Fibroblast of mammary gland (primary cell): ENCODE results near the gene CDC42BPB.

Source experiments
- DNase-seq: peaks from one replicate; pipeline ENCODE4 v3.0.0-alpha.2; 2010; ENCODE audit warnings: low read depth
- H3K4me3 ChIP-seq: 2 replicates; pipeline ENCODE4 v1.5.1; 2011; ENCODE audit warnings: low read depth, mild to moderate bottlenecking, low read length, moderate library complexity; ENCODE audit not compliant: control insufficient read depth
- TF ChIP-seq, protein P1 (sequence below): conservative IDR thresholded peaks from 2 replicates; pipeline ENCODE4 v1.5.1; 2011; ENCODE audit warnings: low read depth, low read length, inconsistent platforms; ENCODE audit not compliant: control insufficient read depth, insufficient read depth

The CDC42BPB gene

DNA sequence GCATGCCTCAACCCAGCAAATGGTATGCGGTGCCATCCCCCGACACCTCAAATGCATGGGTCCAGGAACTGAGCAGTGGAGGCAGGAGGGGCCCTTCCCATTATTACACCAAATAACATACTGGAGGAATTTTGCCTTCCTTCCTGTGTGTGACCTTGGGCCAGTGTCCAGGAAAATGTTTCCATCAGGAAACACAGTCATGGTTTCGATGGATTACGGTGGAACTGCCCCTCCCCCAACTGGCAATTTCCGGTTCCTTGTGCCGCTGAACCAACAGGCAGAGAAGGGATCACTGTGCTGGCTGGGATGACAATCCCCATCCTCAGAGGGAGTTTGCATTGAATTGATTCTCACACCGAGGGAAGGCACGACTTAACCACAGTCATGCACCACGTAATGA is 9.1 kb upstream of the CDC42BPB start:
- TF ChIP-seq, protein P1, sequence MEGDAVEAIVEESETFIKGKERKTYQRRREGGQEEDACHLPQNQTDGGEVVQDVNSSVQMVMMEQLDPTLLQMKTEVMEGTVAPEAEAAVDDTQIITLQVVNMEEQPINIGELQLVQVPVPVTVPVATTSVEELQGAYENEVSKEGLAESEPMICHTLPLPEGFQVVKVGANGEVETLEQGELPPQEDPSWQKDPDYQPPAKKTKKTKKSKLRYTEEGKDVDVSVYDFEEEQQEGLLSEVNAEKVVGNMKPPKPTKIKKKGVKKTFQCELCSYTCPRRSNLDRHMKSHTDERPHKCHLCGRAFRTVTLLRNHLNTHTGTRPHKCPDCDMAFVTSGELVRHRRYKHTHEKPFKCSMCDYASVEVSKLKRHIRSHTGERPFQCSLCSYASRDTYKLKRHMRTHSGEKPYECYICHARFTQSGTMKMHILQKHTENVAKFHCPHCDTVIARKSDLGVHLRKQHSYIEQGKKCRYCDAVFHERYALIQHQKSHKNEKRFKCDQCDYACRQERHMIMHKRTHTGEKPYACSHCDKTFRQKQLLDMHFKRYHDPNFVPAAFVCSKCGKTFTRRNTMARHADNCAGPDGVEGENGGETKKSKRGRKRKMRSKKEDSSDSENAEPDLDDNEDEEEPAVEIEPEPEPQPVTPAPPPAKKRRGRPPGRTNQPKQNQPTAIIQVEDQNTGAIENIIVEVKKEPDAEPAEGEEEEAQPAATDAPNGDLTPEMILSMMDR: no peak
- DNase-seq: no peak
- H3K4me3 ChIP-seq: no peak overlapping the region

GRCh38 chr14:103065861-103066260 is 8.5 kb upstream of the CDC42BPB start:
- no peak overlapping the region for H3K4me3 ChIP-seq
- no peak for DNase-seq
- TF ChIP-seq, protein P1: no peak

DNA sequence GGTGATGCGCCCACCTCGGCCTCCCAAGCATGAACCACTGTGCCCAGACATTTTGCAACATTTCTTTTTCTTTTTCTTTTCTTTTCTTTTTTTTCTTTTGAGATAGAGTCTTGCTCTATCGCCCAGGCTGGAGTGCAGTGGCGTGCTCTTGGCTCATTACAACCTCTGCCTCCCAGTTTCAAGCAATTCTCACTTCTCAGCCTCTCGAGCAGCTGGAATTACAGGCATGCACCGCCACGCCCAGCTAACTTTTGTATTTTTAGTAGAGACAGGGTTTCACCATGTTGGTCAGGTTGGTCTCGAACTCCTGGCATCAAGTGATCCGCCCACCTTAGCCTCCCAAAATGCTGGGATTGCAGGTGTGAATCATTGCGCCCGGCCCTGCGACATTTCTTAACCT is 7.6 kb upstream of the CDC42BPB start:
- TF ChIP-seq, protein P1: no peak

DNA sequence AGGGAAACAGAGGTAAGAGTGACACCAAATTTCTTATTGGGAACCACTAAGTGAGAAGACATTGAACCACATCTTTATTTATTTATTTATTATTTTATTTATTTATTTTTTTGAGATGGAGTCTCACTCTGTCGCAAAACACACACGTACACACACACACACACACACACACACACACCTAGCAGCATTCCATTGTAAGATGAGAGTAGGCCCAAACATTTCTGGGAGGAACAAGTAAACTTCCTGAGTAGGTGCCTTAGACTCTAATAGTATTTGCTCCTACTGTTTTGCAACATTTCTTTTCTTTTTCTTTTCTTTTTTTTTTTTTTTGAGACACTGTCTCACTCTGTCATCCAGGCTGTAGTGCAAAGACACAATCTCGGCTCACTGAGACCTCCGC is 7.1 kb upstream of the CDC42BPB start:
- DNase-seq: no peak
- TF ChIP-seq, protein P1: no peak
- H3K4me3 ChIP-seq: no peak overlapping the region

More for the DNA sequence above, 7.6 kb upstream of the CDC42BPB start:
- H3K4me3 ChIP-seq: no peak overlapping the region
- DNase-seq: no peak

DNA sequence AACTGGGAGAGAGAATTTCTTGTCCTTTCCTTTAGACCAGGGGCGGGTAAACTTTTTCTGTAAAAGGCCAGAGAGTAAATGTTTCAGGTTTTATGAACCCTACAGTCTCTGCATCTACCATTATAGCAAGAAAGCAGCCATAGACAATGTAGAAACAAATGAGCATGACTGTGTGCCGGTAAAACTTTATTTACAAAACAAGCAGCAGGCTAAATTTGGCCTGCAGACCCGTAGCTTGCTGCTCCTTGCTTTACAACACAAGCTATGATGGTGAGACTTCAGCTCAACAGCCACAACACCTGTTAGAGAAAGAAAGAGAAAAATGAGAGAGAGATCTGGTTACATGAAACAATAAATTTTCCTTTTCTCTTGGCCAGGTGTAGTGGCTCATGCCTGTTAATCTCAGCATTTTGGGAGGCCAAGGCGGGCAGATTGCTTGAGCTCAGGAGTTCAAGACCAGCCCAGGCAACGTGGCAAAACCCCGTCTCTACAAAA is 4.2 kb upstream of the CDC42BPB start:
- H3K4me3 ChIP-seq: no peak overlapping the region
- no peak for DNase-seq
- TF ChIP-seq, protein P1: no peak

DNA sequence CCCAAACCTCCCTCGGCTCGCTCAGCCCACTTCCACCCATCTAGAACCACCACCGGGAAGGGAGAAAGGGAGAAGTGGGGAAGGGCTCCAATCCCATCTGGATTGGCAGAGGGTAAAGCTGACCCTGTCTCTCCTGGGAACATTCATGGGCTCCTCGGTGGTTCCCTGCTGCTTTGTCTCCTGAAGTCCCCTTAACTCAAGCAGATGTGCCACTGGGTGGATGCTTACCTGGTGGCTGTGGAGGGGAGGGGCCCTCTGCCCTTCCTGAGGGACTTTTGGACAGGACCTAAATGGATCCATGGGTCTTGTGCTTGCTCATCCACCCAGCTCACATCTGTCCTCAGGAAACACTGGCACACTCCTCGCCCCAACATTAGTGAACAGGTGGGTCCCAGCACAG is 2.2 kb upstream of the CDC42BPB start:
- TF ChIP-seq, protein P1: no peak
- no peak for DNase-seq
- H3K4me3 ChIP-seq: no peak overlapping the region

DNA sequence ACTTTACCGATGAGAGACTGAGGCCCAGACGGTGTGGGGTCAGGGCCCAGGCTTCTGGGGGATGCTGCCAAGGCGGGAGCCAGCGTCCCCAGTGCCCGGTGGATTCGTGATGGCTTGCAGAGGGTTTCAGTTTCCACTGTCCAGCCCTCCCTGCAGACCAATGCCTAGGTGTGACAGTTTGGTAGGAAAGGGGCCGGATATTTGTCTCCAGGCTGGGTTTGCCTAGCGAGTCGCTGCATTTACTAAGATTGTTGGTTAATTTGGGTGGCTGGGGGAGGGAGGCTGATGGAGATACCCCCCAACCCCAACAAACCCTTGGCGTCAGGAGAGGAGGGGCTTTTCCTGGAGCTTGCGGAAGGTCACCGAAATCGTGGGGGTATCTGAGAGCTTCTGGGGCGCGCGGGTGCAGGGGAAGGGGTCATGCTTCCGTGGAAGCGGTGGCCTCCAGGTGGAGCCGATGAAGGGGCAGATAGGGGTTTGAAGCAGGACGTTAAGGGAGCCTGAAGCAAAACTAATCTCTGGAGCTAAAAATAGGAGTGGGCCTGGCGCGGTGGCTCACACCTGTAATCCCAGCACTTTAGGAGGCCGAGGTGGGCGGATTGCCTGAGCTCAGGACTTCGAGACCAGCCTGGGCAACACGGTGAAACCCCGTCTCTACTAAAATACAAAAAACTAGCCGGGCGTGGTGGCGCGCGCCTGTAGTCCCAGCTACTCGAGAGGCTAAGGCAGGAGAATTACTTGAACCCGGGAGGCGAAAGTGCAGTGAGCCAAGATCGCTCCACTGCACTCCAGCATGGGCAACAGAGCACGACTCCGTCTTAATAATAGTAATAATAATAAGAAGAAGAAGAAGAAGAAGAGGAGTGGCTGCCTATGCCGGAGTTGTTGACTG is 1.1 kb upstream of the CDC42BPB start:
- H3K4me3 ChIP-seq: peak overlapping the region; percentile 76
- TF ChIP-seq, protein P1: no peak
- DNase-seq: no peak
